DND-41 (cell line): ENCODE data around the gene ZNF684.

Experiments used
- EZH2 ChIP-seq: IDR thresholded peaks from 3 replicates; pipeline ENCODE4 v1.6.1; 2012; ENCODE audit warnings: borderline replicate concordance, low read depth, mild to moderate bottlenecking, moderate library complexity, low read length, inconsistent platforms; ENCODE audit not compliant: severe bottlenecking
- TF ChIP-seq, protein P1 (sequence below): IDR thresholded peaks from 2 replicates; pipeline ENCODE4 v1.5.1; 2012; ENCODE audit warnings: borderline replicate concordance, low read length, moderate library complexity, mild to moderate bottlenecking; ENCODE audit not compliant: poor library complexity, severe bottlenecking; ENCODE audit errors: extremely low read depth

DNA sequence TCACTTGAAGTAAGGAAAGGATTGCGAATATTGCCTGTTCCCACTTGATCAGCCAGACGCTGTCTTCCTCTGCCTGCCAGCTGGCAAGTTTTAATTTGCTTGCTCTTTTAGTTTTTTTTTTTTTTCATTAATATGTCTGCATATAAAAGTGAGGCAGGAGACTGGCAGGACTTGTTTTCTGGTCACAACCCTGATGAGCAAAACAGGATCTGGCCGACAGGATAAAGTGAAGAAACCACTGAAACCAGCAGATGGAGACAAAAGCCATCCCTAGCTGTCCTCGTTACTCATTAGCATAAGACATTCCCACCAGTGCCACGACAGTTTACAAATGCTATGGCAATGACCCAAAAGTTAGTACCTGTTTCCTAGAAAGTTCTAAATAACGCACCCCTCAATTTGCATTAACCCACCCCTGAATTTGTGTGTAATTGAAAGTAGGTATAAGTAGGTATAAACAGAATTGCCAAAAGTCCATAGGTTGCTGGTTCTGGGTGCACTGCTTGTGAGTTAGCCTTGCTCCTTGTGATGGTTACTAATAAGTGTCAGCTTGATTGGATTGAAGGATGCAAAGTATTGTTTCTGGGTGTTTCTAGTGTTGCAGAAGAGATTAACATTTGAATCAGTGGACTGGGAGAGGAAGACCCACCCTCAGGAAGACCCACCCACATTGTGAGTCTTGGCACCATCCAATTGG lies 60.8 kb downstream of the ZNF684 start:
- TF ChIP-seq, protein P1, sequence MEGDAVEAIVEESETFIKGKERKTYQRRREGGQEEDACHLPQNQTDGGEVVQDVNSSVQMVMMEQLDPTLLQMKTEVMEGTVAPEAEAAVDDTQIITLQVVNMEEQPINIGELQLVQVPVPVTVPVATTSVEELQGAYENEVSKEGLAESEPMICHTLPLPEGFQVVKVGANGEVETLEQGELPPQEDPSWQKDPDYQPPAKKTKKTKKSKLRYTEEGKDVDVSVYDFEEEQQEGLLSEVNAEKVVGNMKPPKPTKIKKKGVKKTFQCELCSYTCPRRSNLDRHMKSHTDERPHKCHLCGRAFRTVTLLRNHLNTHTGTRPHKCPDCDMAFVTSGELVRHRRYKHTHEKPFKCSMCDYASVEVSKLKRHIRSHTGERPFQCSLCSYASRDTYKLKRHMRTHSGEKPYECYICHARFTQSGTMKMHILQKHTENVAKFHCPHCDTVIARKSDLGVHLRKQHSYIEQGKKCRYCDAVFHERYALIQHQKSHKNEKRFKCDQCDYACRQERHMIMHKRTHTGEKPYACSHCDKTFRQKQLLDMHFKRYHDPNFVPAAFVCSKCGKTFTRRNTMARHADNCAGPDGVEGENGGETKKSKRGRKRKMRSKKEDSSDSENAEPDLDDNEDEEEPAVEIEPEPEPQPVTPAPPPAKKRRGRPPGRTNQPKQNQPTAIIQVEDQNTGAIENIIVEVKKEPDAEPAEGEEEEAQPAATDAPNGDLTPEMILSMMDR: peak; percentile 68
- TF ChIP-seq EZH2: no peak
